HG03571 (cell line): ENCODE data around the gene CMTR1.

Experiments used
- ATAC-seq: cut with Tn5 transposase; IDR thresholded peaks from one replicate; pipeline ENCODE4 v1.9.1; 2021; ENCODE audit not compliant: unreplicated experiment

CMTR1 gene

DNA sequence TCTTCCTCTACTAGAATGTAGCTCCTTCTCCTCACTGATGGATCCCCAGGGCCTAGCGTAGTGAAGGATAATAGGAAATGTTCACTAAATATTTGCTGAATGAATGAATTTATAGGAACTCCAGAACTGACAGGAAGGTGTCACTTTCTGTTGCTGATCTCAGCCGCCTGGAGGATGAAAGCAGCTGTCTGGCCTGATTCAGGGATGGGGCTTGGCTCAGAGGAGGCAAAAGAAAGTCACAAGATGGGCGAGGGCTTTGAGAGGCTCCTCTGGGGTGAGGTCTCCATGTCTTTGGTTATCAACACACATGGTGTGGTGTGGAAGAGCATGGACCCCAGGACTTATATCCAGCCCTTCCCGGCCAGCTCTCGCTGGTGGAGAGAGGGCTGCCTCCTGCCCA, 78.2 kb downstream of the CMTR1 start:
- ATAC-seq, result no peak

DNA sequence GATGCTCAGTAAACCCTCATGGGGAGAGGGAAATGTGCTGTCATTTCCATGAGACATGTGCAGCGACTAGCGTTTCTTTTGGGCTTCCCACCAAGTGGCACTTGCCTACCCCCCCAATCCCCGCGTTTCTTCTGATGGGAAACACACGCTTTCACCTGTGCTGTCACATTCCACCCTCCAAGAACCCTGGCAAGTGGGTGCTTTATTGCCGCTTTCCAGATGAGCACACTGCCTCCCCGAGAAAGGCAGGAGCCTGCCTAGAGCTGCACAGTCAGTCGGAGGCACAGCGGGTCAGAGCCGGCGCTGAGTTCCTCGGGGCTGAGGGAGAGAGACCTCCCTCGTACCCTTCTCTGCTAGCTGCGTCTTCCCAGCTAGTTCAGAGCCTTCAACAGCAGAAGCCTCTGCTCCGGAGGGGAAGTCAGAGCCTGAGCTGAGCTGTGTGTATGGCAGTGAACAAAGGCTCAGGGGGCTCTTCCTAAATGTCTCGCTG, 78.9 kb downstream of the CMTR1 start:
- no peak for ATAC-seq

DNA sequence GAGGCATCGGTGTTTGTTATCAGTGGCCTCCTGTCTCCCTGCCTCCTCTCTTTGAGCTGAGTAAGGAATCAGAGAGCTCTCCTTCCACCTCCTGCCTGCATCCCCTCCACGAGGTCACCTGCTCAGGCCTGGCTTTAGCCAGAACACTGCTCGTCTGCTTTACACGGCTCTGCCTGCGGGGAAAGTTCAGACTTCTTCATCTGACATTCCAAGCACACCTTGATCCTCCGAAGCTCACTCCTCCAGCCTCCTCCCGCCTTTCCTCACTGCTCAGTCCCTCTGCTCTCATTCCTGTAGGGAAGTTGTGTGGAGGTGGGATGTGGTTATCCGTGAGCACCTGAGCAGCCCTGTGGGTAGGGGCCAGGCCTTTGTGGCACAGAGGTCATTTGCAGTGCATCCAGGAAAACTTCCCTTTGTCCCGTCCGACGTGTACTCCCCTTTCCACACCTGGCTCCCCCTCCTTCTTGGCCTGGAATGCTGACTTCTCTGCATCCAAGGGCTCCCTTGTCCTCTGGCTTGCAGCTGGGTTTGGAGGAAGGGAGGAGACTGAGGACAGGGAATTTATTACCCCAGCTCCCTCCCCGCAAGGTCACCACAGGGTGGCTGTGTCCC, 79.5 kb downstream of the CMTR1 start:
- ATAC-seq, result no peak

DNA sequence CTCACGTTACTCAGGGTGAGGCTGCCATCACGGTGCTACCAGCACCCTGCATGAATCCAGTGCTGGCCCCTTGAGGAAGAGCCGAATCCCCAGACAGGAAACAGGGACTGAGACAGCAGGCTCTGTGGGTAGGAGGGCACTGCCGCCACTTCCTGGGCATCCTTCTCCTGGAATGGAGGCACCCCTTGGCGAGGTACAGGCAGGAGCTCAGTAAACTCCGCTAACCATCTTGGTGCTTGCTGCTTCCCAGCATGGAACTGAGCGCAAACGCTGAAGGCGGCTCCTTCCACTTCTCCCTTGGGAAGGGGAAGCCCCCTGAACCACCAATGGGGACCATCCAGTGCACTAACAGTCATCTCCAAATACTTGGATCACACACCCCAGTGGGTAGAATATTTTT, 80.1 kb downstream of the CMTR1 start:
- ATAC-seq, result no peak

DNA sequence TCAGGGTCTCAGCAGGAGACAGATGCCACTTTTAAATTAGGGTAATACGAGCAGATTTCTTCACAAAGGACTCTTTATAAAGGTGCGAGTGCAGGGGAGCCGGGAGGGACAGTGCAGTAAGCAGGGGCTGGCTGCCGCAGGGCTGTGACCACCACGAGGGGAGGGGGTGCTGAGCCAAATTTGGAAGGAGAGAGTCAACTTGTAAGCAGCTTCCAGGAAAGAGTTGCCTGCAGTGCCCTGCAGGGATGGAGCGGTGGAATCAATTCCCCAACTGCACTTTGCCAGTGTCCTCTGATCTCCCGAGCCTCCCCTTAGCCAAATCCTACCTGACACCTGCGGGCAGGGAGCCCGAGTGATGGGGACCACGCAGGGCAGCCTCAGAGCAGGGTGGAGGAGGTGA, 80.6 kb downstream of the CMTR1 start:
- ATAC-seq, result no peak

DNA sequence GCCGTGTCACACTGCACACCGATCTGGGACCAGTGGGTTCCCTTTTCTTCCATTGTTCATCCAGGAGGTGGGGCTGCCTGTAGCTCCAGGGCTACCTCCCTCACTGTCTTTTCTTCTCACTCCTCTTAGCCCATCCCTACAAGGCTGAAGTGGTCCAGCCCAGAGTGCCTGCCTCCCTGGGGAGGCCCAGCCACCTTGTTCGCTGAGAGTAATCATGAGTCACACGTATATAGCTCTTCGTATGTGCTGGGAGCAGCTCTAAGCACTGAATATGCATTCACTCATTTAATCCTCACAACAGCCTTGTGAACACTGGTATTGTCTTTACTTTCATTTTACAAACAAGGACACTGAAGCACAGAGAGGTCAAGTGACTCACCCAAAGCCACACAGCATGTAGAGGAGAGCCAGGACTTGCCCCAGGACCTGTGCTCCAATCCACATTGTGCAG, 81.3 kb downstream of the CMTR1 start:
- no peak for ATAC-seq

DNA sequence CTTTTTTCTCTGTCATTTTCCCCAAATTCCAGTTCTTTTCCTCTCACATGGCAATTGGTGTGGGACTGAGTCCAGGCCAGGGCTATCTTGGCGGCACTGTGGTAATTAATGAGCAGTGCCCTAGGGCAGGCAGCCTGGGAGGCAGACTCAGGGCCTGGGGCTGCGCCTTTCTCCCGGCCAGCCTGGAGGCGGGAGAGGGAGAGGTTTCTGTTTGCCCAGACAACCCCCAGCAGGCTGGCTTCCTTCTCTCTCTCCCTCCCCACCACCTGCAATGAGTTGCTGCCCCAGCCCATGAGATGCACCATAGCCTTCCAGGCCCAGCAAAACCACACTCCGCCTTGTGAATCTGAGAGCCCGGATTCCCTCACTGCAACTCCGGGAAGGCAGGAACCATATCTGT, 81.8 kb downstream of the CMTR1 start:
- no peak for ATAC-seq

DNA sequence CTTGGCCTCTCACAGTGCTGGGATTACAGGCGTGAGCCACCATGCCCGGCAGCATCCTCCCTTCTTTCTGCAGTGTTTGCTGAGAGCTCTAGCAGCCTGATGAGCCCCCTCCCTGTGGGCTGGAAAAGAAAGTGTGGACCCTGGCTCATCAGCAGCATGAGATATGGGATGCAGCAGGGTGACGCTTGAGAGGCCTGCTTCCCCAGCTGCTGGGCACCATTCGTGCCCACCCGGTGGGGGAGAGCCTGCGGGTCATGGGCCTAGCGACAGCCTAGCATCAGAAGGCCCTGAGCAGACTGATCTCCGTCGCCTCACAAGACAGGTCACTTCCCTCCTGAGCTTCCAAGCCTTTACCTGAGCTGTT, 82.7 kb downstream of the CMTR1 start:
- ATAC-seq, result no peak

DNA sequence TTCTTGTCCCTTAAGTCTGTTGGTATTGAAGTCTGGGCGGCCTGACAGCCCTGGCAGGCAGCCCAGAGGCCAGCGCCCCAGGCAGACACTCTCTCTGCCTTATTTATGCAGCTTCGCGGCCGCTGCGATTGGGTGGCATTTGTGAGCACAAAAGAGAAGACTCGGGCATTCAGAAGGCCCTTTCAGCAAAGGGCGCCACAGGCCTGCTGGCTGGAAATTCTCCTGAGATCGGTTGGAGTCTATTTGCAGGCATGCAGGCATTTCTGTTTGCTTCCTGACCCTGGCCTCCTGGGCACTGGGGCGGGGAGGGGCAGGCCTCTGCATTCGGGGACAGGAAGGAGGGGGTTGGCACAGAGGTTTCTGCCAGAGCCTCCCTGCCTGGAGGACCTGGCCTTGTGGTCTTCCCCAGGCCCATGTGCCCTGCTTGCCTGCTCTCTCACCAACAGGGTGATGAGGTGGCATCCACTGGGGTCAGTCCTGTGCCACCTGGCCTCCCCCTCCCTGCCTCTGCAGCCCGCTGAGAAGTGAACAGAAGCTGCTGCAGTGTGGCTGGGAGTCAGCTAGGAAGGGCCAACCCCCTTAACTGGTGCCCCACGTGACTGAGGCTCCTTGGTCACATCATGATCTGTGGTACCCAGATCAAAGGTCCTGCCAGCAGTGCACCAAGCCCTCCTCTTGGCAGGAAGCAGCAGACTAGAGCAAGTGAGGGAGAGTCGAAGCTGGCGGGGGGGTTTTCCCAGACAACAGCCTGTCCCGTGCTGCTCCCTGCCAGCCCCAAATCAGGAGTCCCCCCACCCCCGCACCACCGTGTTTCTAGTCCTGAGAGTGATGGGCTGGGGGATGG, 83.3 kb downstream of the CMTR1 start:
- ATAC-seq, result peak; percentile 62

DNA sequence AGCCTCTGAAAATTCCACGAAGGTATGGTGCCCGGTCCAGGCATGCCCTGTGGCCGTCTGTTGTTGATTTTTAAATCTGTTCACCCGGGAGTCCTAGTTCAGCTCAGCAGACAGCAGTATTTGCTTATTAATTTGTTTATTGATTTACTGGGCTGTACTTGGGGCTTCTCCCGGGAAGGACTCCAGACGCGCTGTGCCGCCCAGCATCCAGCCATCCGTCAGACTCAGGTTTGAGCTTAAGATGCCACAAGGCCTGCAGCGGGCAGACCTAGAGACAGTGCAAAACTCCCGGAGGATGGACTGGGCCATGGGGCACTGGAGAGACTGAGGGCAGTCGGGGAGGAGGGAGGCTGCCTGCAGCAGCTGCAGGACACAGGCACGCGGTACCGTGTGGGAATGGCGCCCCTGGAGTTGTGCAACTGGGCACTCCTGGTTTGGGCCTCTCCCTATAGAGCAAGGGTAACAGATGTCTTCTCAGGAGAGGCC, 83.9 kb downstream of the CMTR1 start:
- ATAC-seq, result no peak

DNA sequence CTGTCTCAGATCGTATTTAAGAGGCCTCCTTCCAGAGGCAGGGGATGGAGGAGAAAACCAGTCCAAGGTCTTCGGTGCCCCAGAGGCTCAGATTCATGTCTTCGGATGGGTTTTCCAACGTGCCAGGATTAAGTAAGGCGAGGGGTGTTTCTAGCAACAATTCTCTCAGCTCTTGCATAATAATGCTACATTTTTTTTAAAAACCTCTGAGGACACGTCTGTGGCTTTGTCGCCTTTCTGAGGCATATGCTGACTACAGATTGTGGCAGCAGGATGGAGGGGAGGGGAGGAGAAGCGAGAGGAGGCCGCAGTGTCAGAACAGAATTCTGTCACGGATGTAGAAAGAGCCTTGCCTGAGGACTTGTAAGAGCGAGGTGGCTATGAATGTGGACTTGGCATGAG, 84.4 kb downstream of the CMTR1 start:
- ATAC-seq, result no peak

DNA sequence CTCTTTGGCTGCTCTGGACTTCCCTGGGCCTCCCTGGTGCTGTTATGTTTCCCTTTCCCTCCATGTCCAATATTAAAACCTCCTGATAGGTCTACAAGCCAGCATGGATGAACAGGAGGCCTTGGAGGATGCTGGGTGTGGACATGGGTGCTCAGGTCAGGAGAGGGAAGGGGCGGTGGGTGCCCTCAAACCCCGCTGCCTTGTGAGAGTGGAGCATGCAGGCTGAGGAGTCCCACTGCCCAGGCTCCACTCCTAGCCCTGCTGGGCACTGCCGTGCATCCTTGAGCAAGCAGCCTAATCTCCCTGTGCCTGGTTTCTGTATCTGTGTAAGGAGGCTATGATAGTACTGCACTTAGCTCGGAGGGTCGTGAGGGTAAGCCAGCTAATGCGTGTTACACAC, 85.1 kb downstream of the CMTR1 start:
- ATAC-seq, result no peak

DNA sequence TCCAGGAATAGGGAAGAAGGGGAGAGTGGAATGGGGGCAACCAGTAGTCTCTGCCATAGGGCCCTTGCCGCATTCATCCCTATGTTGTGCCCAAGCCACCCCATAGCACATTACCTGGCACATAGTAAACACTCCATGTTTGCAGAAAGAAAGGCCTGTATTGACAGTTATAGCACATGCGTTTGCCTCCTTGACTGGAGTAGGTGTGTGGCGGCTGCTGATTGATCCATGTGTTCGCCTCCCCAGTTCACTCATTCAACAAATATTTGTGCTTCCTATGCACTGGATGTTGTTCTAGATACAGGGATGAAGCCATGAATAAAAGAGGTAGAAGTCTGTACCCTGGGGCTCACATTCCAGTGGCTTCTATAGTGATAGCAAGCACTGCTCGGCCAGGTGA, 86.4 kb downstream of the CMTR1 start:
- no peak for ATAC-seq

DNA sequence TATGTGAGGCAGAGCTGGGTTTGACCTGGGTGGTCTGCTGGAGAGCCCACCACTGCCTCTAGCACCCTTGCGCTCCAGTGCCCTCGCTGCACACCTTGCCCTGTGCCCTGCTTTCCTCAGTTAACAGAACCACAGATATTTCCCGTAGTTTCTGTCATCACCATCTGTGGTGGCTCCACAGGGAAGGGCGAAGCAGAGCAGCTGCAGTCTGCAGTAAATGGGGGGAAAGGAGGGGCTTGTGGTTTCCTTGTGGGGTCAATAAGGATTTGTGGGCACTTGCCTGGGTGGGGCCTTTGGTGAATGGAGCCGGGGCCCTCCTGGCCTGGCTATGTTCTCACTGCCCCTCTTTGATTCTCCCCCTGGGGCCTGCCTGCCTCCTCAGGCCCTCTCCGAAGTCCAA, 87.9 kb downstream of the CMTR1 start:
- no peak for ATAC-seq

DNA sequence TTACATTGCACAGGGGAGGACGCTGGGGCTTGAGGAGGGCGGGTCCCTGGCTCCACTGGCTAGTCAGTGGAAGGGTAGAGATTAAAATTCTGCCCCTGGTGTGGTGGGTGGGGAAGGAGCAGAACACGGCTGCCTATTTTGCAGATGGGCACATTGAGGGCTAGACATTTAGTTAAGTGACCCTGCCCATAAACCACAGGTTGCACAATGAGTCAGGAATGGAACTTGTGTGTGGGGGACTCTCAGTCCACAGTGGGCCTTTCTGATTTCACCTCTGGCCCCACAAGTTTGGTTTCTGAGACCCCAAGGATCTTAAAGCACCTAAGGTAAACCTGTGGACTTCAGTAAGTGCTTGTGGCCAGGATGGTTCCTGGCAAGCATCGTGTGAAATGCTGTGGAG, 88.7 kb downstream of the CMTR1 start:
- no peak for ATAC-seq

DNA sequence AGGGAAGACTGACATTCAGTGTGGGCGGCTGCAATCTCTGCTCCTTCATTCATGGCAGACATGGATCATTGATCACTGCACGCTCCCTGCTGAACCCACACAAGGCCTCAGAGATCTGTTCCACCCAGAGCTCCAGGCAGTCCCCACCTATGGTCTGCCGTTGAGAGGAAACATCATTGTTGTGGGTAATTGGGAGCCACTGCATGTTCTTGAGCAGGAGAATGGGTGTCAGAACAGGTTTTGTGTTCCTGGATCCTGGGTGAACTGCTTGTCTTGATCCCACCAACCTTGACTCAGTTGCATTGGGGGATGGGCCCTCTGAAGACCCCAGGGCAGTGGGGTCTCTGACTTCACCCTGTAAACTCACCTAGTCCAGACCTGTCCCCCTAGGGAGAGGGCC, 89.8 kb downstream of the CMTR1 start:
- no peak for ATAC-seq

DNA sequence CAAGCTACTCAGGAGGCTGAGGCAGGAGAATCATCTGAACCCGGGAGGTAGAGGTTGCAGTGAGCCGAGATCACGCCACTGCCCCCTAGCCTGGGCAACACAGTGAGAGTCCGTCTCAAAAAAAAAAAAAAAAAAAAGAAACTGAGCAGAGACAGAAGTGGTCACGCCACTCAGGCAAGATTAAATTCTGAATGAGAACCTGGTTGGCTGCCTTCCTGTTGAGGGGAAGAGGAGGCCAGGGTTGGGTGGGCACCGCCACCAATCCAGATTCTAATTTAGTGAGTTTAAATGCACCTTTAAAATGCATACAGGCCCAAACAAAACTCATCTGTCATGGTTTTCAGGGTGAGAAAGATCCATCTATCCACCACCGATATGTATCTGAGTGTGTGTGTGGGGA, 90.4 kb downstream of the CMTR1 start:
- ATAC-seq, result no peak

DNA sequence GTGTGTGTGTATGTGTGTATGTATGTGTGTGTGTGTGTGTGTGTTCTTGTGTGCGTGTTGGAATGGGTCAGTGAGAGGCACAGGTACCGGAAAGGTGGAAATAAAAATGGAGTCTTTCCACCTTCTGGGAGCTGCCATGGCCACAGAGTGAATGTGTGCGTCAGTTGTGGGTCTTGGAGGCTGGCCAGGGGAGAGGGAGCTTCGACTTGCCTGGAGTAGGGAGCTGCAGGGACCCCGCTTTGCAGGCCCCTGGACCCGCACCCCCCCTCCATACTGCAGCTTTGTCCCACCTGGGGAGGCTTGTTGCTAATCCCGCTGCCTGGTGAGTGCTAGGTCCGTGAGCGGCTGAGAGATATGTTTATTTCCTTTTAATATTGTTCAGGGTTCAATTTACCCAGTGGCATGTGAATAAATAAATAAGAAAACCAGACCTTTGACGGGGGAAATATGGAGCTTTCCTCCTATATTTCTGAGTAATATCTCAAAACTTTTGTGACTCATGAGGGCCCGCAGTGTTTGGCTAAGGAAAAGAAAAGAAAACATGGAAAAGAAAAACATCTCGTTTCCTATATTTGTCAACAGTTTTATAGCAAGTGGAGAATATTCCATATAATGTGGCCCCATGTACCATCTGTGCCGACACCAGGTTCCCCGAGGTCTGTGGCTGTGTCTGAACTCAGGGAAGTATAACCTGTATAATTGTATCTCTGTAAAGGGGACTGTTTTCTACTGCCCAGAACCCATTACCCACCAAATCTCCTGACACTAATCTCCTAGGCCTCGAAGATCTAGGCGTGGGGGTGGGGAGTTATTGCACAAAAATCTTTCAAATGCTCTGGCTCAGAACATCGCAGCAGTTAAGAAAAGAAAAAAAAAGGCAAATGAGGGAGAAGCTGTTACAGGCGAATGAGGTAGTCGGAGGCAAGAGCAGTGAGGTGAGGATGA, 91.3 kb downstream of the CMTR1 start:
- ATAC-seq, result no peak

DNA sequence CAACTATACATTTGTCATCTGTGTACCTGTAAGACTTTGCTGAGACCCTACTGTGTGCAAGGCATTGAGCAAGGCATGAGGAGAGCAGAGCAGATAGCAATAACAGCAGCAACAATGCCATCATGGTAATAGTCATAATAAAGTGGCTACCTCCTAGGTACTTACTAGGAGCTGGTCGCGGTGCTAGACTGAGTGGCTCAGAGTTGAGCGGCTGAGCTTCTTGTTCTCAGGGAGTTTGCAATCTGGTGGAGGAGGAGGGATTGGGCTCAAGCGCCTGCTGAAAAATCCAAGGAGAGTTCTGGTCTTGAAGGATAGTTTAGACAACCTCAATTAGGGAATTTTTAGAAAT, 91.9 kb downstream of the CMTR1 start:
- ATAC-seq, result no peak

DNA sequence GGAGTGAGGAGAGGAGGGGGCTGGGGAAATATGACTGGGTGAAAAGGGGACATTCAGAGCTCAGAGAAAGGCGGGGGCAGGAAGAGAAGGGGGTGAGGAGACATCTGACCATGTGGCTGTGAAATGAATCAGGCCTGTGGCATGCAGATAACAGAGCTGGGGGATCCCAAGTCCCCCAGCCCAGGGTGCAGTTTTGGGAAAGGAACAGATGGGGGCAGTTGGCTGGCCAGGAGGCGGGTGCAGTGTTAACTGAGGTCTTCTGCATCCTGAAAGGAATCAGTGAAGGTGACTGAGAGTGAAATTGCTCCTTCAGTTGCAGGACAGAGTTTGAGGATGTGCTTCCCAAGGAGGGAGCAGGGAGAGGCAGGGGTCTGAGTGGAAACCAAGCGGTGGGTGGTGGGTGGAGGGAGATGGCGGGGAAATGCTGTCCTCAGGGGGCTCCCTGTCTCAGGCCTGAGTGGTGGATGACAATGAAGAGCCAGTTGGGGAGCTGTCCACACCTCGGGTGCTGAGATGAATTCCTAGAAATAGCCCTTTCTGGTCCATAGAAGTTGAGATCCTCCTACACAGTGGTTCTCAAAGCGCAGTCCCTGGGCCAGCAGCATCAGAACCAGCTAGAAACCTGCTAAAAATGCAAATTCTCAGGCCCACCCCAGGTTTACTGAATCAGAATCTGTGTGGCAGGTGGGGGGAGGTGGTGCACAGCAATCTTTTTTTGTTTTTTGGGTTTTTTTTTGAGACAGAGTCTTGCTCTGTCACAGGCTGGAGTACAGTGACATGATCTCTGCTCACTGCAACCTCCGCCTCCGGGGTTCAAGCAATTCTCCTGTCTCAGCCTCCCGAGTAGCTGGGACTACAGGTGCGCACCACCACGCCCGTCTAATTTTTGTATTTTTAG, 92.7 kb downstream of the CMTR1 start:
- no peak for ATAC-seq
